Mucosa of descending colon (tissue), 3 donors: Measurements from ENCODE around the gene CRACR2A. TPM values are rescaled to one million over a fixed set of nuclear protein-coding genes. Genes with fewer than 3 reads are reported as not detected.

Experiments
- ATAC-seq: fragments of 200-7000 bp; cut with Tn5 transposase; one replicate; pipeline ENCODE4 v1.9.1; 2020; ENCODE audit warnings: mild to moderate bottlenecking, moderate library complexity
- DNase-seq, 3 donors: peaks; one replicate each; pipeline ENCODE4 v3.0.0-alpha.2; 2020
- H3K36me3 ChIP-seq: fragments of 200-600 bp; one replicate; pipeline ENCODE4 v1.8.0; 2021; ENCODE audit warnings: low read depth, mild to moderate bottlenecking
- H3K4me1 ChIP-seq: fragments of 200-600 bp; one replicate; pipeline ENCODE4 v1.8.0; 2021; ENCODE audit warnings: low read depth, mild to moderate bottlenecking
- H3K4me3 ChIP-seq: fragments of 200-600 bp; one replicate; pipeline ENCODE4 v1.8.0; 2021; ENCODE audit warnings: mild to moderate bottlenecking
- H3K9me3 ChIP-seq: fragments of 200-600 bp; one replicate; pipeline ENCODE4 v1.8.0; 2021; ENCODE audit warnings: mild to moderate bottlenecking
- intact Hi-C, 2 donors: fragments of 100-400 bp; cut with DNase I in 1 of 2; cut with micrococcal nuclease in 1 of 2; formaldehyde crosslinking; loops; one replicate each; pipeline versions ENCODE4 v1.11.0 to v1.11.1; 2022; cut with DNase I, micrococcal nuclease
- total RNA-seq, 3 donors: library from RNA; stranded (reverse); fragmentation: NEBNext Ultra II Directional in 2 of 3; extraction: Animal tissue kit (Norgen Biotek cat#: 25700) in 2 of 3; gene quantifications; one replicate each; pipeline versions ENCODE4 v1.2.1 to v1.2.4, GENCODE V29; 2021 to 2023
- TF ChIP-seq, protein P1 (sequence below): fragments of 200-600 bp; IDR thresholded peaks from one replicate; pipeline ENCODE4 v1.8.0; 2022; ENCODE audit warnings: antibody characterized with exemption, mild to moderate bottlenecking
- donor health status: DM: no; HTN: no; CAD: no; lungs with moderate emphysema.
- donor health status: DM: no; HTN: no; CAD: no.
- donor health status: DM: no; HTN: yes; CAD: no.

Gene CRACR2A
- total RNA-seq, 3 donors from 2014 or later: 26.9 to 72.5 (median 69.7) TPM

DNA sequence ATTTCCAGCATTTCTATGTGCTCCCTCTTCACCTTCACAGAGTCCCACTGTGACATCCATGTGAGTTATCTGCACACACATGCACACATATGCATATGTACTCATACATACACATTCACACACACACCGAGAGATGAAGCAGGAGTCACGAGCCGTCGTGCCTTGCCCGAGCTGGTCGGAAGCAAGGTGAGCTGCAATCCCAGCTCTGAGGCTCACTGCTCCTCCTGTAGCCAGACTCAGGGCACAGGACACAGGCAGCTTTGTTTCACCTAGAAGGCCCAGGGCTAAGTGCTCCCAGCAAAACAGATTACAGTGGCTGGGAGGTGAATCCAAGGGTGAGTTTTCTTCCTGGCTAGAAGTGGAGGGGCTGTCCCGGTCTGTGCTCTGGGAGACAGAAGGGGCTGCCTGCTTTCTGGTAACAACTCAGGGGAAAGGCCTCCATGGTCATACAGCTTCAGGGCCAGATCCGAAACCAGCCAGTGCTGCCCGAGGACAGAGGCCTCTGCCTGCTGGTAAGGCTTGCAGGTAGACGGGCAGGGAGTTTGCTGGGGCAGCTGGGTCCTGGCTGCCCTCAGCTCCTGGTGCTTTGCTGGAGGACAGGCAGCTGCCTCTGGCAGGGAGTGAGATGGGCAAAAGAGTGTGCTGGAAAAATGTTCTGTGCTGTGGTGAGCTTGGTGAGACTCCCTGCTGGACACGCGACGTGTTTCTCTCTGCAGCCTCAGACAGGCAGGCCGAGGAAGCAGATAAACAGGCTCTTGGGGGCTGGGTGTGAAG is 123.7 kb downstream of the CRACR2A start:
- intact Hi-C loops: no loop called here

DNA sequence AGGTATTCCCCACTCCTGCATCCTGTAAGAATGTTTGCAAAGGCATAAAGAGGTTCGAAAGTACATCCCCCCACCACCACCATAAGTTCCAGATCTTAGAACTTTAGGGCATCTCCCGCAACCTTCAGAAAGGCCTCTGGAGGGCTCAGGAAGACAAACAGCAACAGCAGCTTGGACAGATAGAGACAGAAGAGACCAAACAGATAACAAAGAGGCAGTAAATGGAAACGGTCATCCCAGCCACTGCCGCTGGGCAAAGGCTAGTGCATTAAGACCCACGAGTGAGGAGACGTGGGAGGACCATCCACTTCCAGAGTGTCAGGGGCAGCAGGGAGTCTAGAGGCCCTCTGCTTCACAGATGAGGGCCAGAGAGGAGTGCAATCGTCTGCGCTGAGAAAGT is 124.3 kb downstream of the CRACR2A start:
- ATAC-seq (no peak), DNase-seq (no peak)
- Histone ChIP-seq H3K4me3 (no peak overlapping the region), H3K9me3 (no peaks in the 10 kb centered on the region), H3K4me1 (no peaks in the 10 kb centered on the region), H3K36me3 (no peaks in the 10 kb centered on the region)
- TF ChIP-seq, protein P1, sequence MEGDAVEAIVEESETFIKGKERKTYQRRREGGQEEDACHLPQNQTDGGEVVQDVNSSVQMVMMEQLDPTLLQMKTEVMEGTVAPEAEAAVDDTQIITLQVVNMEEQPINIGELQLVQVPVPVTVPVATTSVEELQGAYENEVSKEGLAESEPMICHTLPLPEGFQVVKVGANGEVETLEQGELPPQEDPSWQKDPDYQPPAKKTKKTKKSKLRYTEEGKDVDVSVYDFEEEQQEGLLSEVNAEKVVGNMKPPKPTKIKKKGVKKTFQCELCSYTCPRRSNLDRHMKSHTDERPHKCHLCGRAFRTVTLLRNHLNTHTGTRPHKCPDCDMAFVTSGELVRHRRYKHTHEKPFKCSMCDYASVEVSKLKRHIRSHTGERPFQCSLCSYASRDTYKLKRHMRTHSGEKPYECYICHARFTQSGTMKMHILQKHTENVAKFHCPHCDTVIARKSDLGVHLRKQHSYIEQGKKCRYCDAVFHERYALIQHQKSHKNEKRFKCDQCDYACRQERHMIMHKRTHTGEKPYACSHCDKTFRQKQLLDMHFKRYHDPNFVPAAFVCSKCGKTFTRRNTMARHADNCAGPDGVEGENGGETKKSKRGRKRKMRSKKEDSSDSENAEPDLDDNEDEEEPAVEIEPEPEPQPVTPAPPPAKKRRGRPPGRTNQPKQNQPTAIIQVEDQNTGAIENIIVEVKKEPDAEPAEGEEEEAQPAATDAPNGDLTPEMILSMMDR: no peak
- intact Hi-C loops: no loop called here

More for the DNA sequence above, 123.7 kb downstream of the CRACR2A start:
- Histone ChIP-seq H3K4me1 (no peaks in the 10 kb centered on the region), H3K4me3 (no peak overlapping the region), H3K36me3 (no peaks in the 10 kb centered on the region), H3K9me3 (no peaks in the 10 kb centered on the region)
- TF ChIP-seq, protein P1: no peak
- ATAC-seq (no peak), DNase-seq (no peak)

DNA sequence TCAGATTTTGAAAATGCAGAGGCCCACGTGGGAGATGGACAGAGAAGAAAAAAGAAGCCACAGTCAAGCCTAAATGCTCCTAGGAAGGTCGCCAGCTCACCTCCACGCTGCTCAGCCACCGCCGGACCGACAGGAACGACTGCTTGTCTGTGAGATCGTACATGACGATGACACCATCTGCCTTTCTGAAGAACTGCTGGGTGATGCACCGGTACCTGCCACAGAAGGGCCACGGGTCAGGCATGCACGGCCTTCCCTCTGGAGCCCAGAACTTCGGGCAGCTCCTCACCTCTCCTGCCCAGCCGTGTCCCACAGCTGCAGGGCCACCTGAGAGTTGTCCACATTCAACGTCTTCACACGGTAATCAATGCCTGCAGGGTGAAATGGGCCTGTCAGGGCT is 125.6 kb downstream of the CRACR2A start:
- intact Hi-C loops: no loop called here

DNA sequence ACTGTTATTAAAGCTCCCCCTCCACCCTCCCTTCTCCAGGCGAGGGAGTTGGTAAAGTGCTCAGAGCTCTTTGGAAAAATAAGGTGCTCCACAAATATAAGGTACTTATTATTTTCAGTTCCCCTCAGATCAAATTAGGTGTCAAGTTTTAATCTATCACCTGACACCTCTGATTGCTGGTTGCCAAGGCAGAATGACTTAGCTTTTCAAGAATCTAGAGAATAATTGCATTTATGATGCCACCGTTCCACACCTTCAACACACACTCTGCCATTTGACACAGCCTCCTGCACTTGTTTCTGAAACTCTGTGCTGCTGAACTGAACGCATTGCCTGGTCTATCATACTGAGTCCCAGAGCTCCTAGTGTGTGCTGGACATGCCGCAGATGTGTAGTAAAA is 128.6 kb downstream of the CRACR2A start:
- H3K36me3 ChIP-seq: no peaks in the 10 kb centered on the region
- no peak for DNase-seq
- no peak for ATAC-seq
- TF ChIP-seq, protein P1: no peak
- H3K9me3 ChIP-seq: no peaks in the 10 kb centered on the region
- no peak overlapping the region for H3K4me3 ChIP-seq
- H3K4me1 ChIP-seq: no peaks in the 10 kb centered on the region
- intact Hi-C loops: no loop called here

More for the DNA sequence above, 125.6 kb downstream of the CRACR2A start:
- H3K9me3 ChIP-seq: no peaks in the 10 kb centered on the region
- H3K4me3 ChIP-seq: no peak overlapping the region
- H3K4me1 ChIP-seq: no peaks in the 10 kb centered on the region
- H3K36me3 ChIP-seq: no peaks in the 10 kb centered on the region
- TF ChIP-seq, protein P1: no peak
- no peak for ATAC-seq
- DNase-seq: no peak

DNA sequence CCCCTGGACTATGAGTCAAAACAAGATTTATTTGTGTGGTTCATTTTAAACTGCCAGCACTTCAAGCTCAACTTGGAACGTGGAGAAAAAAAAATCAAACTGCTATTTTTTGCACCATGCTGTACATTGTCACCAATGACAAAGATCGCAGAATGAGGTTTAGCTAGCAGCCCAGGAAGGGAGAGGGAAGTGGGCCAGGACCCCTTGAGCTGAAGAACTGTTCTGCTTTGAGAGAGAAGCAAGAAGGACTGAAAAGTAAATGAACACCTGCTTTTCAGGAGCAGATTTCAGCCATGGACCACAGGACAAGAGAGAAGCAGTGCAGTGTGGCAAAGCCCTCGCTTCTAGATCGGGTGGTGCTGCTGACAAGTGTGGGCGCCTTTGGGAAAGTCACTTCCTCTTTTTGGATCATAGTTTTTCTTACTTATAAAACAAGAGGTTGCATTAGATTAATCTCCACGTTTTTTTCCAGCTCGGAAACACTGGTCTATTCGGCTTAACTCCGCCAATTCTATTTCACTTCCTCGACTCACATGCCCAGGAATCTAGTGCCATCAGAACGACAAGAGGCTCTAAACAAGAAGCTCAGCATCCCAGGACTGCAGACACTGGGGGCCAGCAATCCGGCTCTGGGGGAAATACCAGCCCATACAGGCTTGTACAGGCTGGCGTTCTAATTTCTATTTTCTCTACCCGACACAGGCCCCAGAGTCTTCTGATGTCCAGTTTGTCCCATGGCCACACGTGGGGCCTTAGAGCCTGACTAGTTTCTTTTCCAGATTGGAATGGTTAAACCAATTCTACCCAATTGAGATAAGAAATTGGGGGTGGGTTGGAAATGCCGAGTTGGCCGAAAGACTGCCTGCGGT is 129.9 kb downstream of the CRACR2A start:
- Histone ChIP-seq H3K4me3 (no peak overlapping the region), H3K9me3 (no peaks in the 10 kb centered on the region), H3K36me3 (no peaks in the 10 kb centered on the region), H3K4me1 (no peaks in the 10 kb centered on the region)
- DNase-seq (no peak), ATAC-seq (no peak)
- TF ChIP-seq, protein P1: no peak
- intact Hi-C loops: no loop called here
